Trophoblast cell (in vitro differentiated cells and primary cell): ENCODE results near the gene ULK4.
A peak's percentile ranks its signal among the peaks of the same experiment; 100 is the strongest.
"Not testable (repeated sequence)": the region's sequence is repeated elsewhere in the genome, so short reads cannot be mapped to it uniquely, and the experiment has no call there.

Experiments
- DNase-seq, 2 donors: peaks; one replicate each; pipeline ENCODE4 v3.0.0-alpha.2; 2016
- H2AFZ ChIP-seq: 2 replicates; pipeline ENCODE4 v1.6.1; 2013; ENCODE audit warnings: low read length, moderate library complexity, mild to moderate bottlenecking; ENCODE audit not compliant: insufficient read depth, poor library complexity
- H2AK5ac ChIP-seq: 2 replicates; pipeline ENCODE4 v1.6.1; 2013; ENCODE audit warnings: mild to moderate bottlenecking, low read length
- H2BK120ac ChIP-seq: 2 replicates; pipeline ENCODE4 v1.6.1; 2013; ENCODE audit warnings: low read length, mild to moderate bottlenecking, moderate library complexity; ENCODE audit not compliant: insufficient read depth, poor library complexity
- H2BK12ac ChIP-seq: 2 replicates; pipeline ENCODE4 v1.6.1; 2013; ENCODE audit warnings: mild to moderate bottlenecking, low read length, moderate library complexity
- H2BK5ac ChIP-seq: 2 replicates; pipeline ENCODE4 v1.6.1; 2013; ENCODE audit warnings: low read length, low read depth, moderate library complexity, mild to moderate bottlenecking; ENCODE audit not compliant: poor library complexity
- H3K14ac ChIP-seq: 2 replicates; pipeline ENCODE4 v1.6.1; 2013; ENCODE audit warnings: mild to moderate bottlenecking, low read length
- H3K18ac ChIP-seq: 2 replicates; pipeline ENCODE4 v1.6.1; 2013; ENCODE audit warnings: mild to moderate bottlenecking, low read length
- H3K23ac ChIP-seq: 2 replicates; pipeline ENCODE4 v1.6.1; 2013; ENCODE audit warnings: low read length
- H3K27ac ChIP-seq: 2 replicates; pipeline ENCODE4 v1.5.1; 2013; ENCODE audit warnings: low read depth, mild to moderate bottlenecking, inconsistent platforms, low read length, moderate library complexity
- H3K27me3 ChIP-seq: 2 replicates; pipeline ENCODE4 v1.6.1; 2013; ENCODE audit warnings: inconsistent platforms, mild to moderate bottlenecking, low read length, moderate library complexity; ENCODE audit not compliant: insufficient read depth
- H3K36me3 ChIP-seq, 2 experiments: 1 replicate in 1 of 2; 2 replicates in 1 of 2; pipeline ENCODE4 v1.6.1; 2013; ENCODE audit warnings: low read length in 2 of 2, mild to moderate bottlenecking in 2 of 2, moderate library complexity in 1 of 2; ENCODE audit not compliant: insufficient read depth in 2 of 2, control insufficient read depth in 1 of 2
- H3K4ac ChIP-seq: 2 replicates; pipeline ENCODE4 v1.6.1; 2013; ENCODE audit warnings: low read depth, mild to moderate bottlenecking, low read length, moderate library complexity
- H3K4me1 ChIP-seq, 2 experiments: 1 replicate in 1 of 2; 2 replicates in 1 of 2; pipeline ENCODE4 v1.6.1; 2013; ENCODE audit warnings: low read length in 2 of 2, mild to moderate bottlenecking in 2 of 2, moderate library complexity in 1 of 2; ENCODE audit not compliant: insufficient read depth in 2 of 2, control insufficient read depth in 1 of 2
- H3K4me2 ChIP-seq: 2 replicates; pipeline ENCODE4 v1.6.1; 2013; ENCODE audit warnings: inconsistent platforms, mild to moderate bottlenecking, low read length, moderate library complexity
- H3K4me3 ChIP-seq: 2 replicates; pipeline ENCODE4 v1.5.1; 2013; ENCODE audit warnings: mild to moderate bottlenecking, low read depth, low read length, inconsistent platforms
- H3K79me1 ChIP-seq: one replicate; pipeline ENCODE4 v1.6.1; 2013; ENCODE audit warnings: low read length
- H3K79me2 ChIP-seq: 2 replicates; pipeline ENCODE4 v1.6.1; 2013; ENCODE audit warnings: low read length, mild to moderate bottlenecking; ENCODE audit not compliant: control insufficient read depth, insufficient read depth, poor library complexity
- H3K9ac ChIP-seq: 2 replicates; pipeline ENCODE4 v1.6.1; 2013; ENCODE audit warnings: mild to moderate bottlenecking, low read length
- H3K9me3 ChIP-seq: 2 replicates; pipeline ENCODE4 v1.6.1; 2013; ENCODE audit warnings: low read depth, mild to moderate bottlenecking, control low read depth, inconsistent platforms, low read length; ENCODE audit not compliant: insufficient read depth
- H4K12ac ChIP-seq: 2 replicates; pipeline ENCODE4 v1.6.1; 2013; ENCODE audit warnings: low read depth, mild to moderate bottlenecking, low read length, moderate library complexity
- H4K8ac ChIP-seq: 2 replicates; pipeline ENCODE4 v1.6.1; 2013; ENCODE audit warnings: low read depth, mild to moderate bottlenecking, low read length, moderate library complexity
- H4K91ac ChIP-seq: one replicate; pipeline ENCODE4 v1.6.1; 2013; ENCODE audit warnings: low read depth, mild to moderate bottlenecking, low read length, moderate library complexity
- WGBS: extraction: QIAGEN DNeasy Blood & Tissue Kit; methylation state at CpG from one replicate; pipeline ENCODE4 v1.1.7; 2013; ENCODE audit warnings: missing lambda C conversion rate; ENCODE audit not compliant: insufficient read length, insufficient coverage; ENCODE audit errors: extremely low coverage; 5-methylcytosine and 5-hydroxymethylcytosine counted together

Gene ULK4

GRCh38 chr3:41288785-41289184 lies 673.1 kb downstream of the ULK4 start:
- WGBS, result no CpG with 5 or more reads among the region's 8 CpGs
- no peaks in the 10 kb centered on the region for H3K36me3 ChIP-seq

DNA sequence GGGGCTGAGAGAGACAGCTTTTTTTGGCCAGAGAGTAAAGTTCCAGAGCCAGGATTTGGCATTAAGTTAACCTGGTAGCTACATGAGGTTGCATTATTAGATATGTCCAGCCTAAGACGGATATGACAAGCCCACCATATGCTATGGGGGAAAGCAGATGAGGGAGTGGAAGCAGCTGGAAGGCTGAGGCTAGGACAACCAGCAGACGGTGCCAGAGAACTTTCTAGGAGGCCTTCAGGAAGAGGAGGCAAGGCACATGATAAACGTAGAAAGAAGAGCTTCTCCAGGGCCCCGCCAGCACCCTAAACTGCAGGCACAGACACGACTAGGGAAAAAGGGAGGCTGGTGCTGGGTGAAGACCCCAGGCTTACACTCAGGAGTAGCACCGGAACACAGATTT lies 675.6 kb downstream of the ULK4 start:
- Histone ChIP-seq H3K14ac (no peak overlapping the region), H3K23ac (no peak overlapping the region), H3K4me1 (no peaks in the 10 kb centered on the region), H3K79me2 (no peaks in the 10 kb centered on the region), H2AFZ (no peak overlapping the region), H2BK12ac (no peak overlapping the region), H4K12ac (no peak overlapping the region), H4K91ac (no peak overlapping the region), H3K18ac (no peak overlapping the region), H3K9ac (no peak overlapping the region), H2BK5ac (no peak overlapping the region), H4K8ac (no peak overlapping the region), H3K36me3 (no peaks in the 10 kb centered on the region), H2AK5ac (no peak overlapping the region), H3K27me3 (no peaks in the 10 kb centered on the region), H3K4me3 (no peak overlapping the region), H3K4ac (no peak overlapping the region), H3K79me1 (no peaks in the 10 kb centered on the region), H3K4me2 (no peak overlapping the region), H3K27ac (no peak overlapping the region), H3K9me3 (no peaks in the 10 kb centered on the region), H2BK120ac (no peak overlapping the region)
- no peak for DNase-seq
- WGBS, result no CpG with 5 or more reads among the region's 6 CpGs

More at GRCh38 chr3:41288785-41289184, 673.1 kb downstream of the ULK4 start:
- H3K4ac ChIP-seq, result no peak overlapping the region
- no peak overlapping the region for H2BK120ac ChIP-seq
- H4K91ac ChIP-seq, result no peak overlapping the region
- H3K27me3 ChIP-seq, result no peaks in the 10 kb centered on the region
- no peak for DNase-seq
- H4K8ac ChIP-seq, result no peak overlapping the region
- no peak overlapping the region for H2BK12ac ChIP-seq
- no peak overlapping the region for H3K18ac ChIP-seq
- no peak overlapping the region for H3K14ac ChIP-seq
- H3K9ac ChIP-seq, result no peak overlapping the region
- no peaks in the 10 kb centered on the region for H3K4me1 ChIP-seq
- H4K12ac ChIP-seq, result no peak overlapping the region
- H3K9me3 ChIP-seq, result no peaks in the 10 kb centered on the region
- no peaks in the 10 kb centered on the region for H3K79me2 ChIP-seq
- H2AK5ac ChIP-seq, result no peak overlapping the region
- H3K27ac ChIP-seq, result no peak overlapping the region
- H2BK5ac ChIP-seq, result no peak overlapping the region
- no peak overlapping the region for H2AFZ ChIP-seq
- H3K4me3 ChIP-seq, result no peak overlapping the region
- no peak overlapping the region for H3K4me2 ChIP-seq
- H3K79me1 ChIP-seq, result no peaks in the 10 kb centered on the region
- H3K23ac ChIP-seq, result no peak overlapping the region

DNA sequence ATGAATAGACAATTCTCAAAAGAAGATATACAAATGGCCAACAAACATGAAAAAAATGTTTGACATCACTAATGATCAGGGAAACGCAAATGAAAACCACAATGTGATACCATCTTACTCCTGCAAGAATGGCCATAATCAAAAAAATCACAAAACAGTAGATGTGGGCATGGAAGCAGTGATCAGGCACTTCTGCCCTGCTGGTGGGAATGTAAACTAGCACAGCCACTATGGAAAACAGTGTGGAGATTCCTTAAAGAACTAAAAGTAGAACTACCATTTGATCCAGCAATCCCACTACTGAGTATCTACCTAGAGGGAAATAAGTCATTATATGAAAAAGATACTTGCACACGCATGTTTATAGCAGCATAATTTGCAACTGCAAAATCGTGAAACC lies 677.0 kb downstream of the ULK4 start:
- not testable (repeated sequence) for H3K9ac ChIP-seq, H3K4ac ChIP-seq, H3K23ac ChIP-seq, H2BK120ac ChIP-seq, H4K8ac ChIP-seq, H2AK5ac ChIP-seq, H3K27me3 ChIP-seq, H2AFZ ChIP-seq, H3K4me3 ChIP-seq, H3K14ac ChIP-seq, H3K4me1 ChIP-seq, H3K36me3 ChIP-seq, H3K79me2 ChIP-seq, H3K4me2 ChIP-seq, H3K9me3 ChIP-seq, H3K18ac ChIP-seq, H3K27ac ChIP-seq, H3K79me1 ChIP-seq, H2BK5ac ChIP-seq, H4K12ac ChIP-seq, H4K91ac ChIP-seq, H2BK12ac ChIP-seq
- peak in 1 of 2 donors; percentile 29 for DNase-seq
- no CpG with 5 or more reads among the region's 3 CpGs for WGBS

- no peaks in the 10 kb centered on the region for H3K79me1 ChIP-seq
- no peak overlapping the region for H2BK5ac ChIP-seq
- no peak for DNase-seq
- no peak overlapping the region for H4K12ac ChIP-seq
- no peaks in the 10 kb centered on the region for H3K27me3 ChIP-seq
- H3K36me3 ChIP-seq, result no peaks in the 10 kb centered on the region
- no peak overlapping the region for H3K9ac ChIP-seq
- H2BK120ac ChIP-seq, result no peak overlapping the region
- peaks cover 4% of the 10 kb centered on the region for H3K9me3 ChIP-seq
- no peak overlapping the region for H2BK12ac ChIP-seq
- H3K4me1 ChIP-seq, result peaks cover 0 to 6% of the 10 kb centered on the region in 2 experiments
- H4K8ac ChIP-seq, result no peak overlapping the region
- H3K4ac ChIP-seq, result no peak overlapping the region
- no peak overlapping the region for H3K18ac ChIP-seq
- H3K14ac ChIP-seq, result no peak overlapping the region
- H2AFZ ChIP-seq, result no peak overlapping the region
- no peak overlapping the region for H3K23ac ChIP-seq
- no peak overlapping the region for H4K91ac ChIP-seq
- no peak overlapping the region for H3K27ac ChIP-seq
- H3K79me2 ChIP-seq, result no peaks in the 10 kb centered on the region
- no peak overlapping the region for H3K4me2 ChIP-seq
- no CpG with 5 or more reads among the region's 16 CpGs for WGBS
- peak overlapping the region; percentile 26 for H2AK5ac ChIP-seq
- no peak overlapping the region for H3K4me3 ChIP-seq
These were observed 684.0 kb downstream of the ULK4 start for GRCh38 chr3:41277790-41278465.
